ENCODE data around the gene PLCXD1. TPM values are rescaled to one million over a fixed set of nuclear protein-coding genes. Genes with fewer than 3 reads are reported as not detected.

The PLCXD1 gene
- total and polyA plus RNA-seq, 4 donors, result 2.6 to 25.7 (median 12.8) TPM

- Histone ChIP-seq H3K4me3 (ENCODE audit: low read depth in 1 of 3, low read length in 3 of 3) (peak overlapping the region; percentile 18 to 53 (median 47)), H3K27ac (ENCODE audit: low read depth in 1 of 2, low read length in 2 of 2) (peak overlapping the region in 1 of 2 donors; percentile 12), H3K36me3 (ENCODE audit: control insufficient read depth in 4 of 4, insufficient read depth in 3 of 4, low read depth in 1 of 4, low read length in 3 of 4) (peaks cover 3 to 22% (median 19%) of the 10 kb centered on the region in 4 donors), H3K4me1 (ENCODE audit: control insufficient read depth in 4 of 4, insufficient read depth in 4 of 4, low read length in 3 of 4) (peaks cover 0 to 3% (median 0%) of the 10 kb centered on the region in 4 donors), H3K27me3 (ENCODE audit: control insufficient read depth in 4 of 4, insufficient read depth in 4 of 4, low read length in 3 of 4) (no peaks in the 10 kb centered on the region), H3K9ac (ENCODE audit: low read depth in 1 of 2, low read length in 2 of 2) (no peak overlapping the region), H3K9me3 (ENCODE audit: control insufficient read depth in 4 of 4, low read length in 3 of 4) (no peaks in the 10 kb centered on the region)
- WGBS, result 39% methylated on average over 45 of the region's 45 CpGs
- peak; percentile 89 for DNase-seq (ENCODE audit: low spot score)
- TF ChIP-seq MAX (IDR thresholded peaks at IDR 0.05), result no peak
- TF ChIP-seq JUND (IDR thresholded peaks at IDR 0.05), result peak in 1 of 2 donors; percentile 44
- no peak for TF ChIP-seq HNF4A (conservative IDR thresholded peaks at IDR 0.05)
- TF ChIP-seq RXRA (IDR thresholded peaks at IDR 0.05), result no peak
Measured at GRCh38 chrX:283115-283845, 2.1 kb downstream of the PLCXD1 start.

- no peak for DNase-seq (ENCODE audit: low spot score)
- H3K27me3 ChIP-seq (ENCODE audit: control insufficient read depth in 4 of 4, insufficient read depth in 4 of 4, low read length in 3 of 4), result no peaks in the 10 kb centered on the region
- no peak overlapping the region for H3K27ac ChIP-seq (ENCODE audit: low read depth in 1 of 2, low read length in 2 of 2)
- no peak for TF ChIP-seq HNF4A (conservative IDR thresholded peaks at IDR 0.05)
- TF ChIP-seq RAD21 (IDR thresholded peaks at IDR 0.05), result no peak
- TF ChIP-seq ATF3 (IDR thresholded peaks at IDR 0.05), result no peak
- no peak for TF ChIP-seq CTCF (IDR thresholded peaks at IDR 0.05; ENCODE audit: low read depth, low read length, missing input control)
- TF ChIP-seq RXRA (IDR thresholded peaks at IDR 0.05), result no peak
- TF ChIP-seq ZBTB33 (IDR thresholded peaks at IDR 0.05), result no peak
- no peak for TF ChIP-seq FOXA2 (IDR thresholded peaks at IDR 0.05)
- TF ChIP-seq MAX (IDR thresholded peaks at IDR 0.05), result no peak
- no peak for TF ChIP-seq EGR1 (IDR thresholded peaks at IDR 0.05; ENCODE audit: low read depth in 2 of 2)
- no peak for TF ChIP-seq JUND (IDR thresholded peaks at IDR 0.05)
- TF ChIP-seq YY1 (IDR thresholded peaks at IDR 0.05), result no peak
- no peak for TF ChIP-seq SP1 (IDR thresholded peaks at IDR 0.05)
- no peak for TF ChIP-seq GABPA (IDR thresholded peaks at IDR 0.05 in 1 of 2, conservative IDR thresholded peaks at IDR 0.05 in 1 of 2)
- no peak overlapping the region for H3K9ac ChIP-seq (ENCODE audit: low read depth in 1 of 2, low read length in 2 of 2)
- no peak overlapping the region for H3K4me3 ChIP-seq (ENCODE audit: low read depth in 1 of 3, low read length in 3 of 3)
- 96% methylated on average over 13 of the region's 13 CpGs for WGBS
- no peaks in the 10 kb centered on the region for H3K4me1 ChIP-seq (ENCODE audit: control insufficient read depth in 4 of 4, insufficient read depth in 4 of 4, low read length in 3 of 4)
- no peaks in the 10 kb centered on the region for H3K9me3 ChIP-seq (ENCODE audit: control insufficient read depth in 4 of 4, low read length in 3 of 4)
- H3K36me3 ChIP-seq (ENCODE audit: control insufficient read depth in 4 of 4, insufficient read depth in 3 of 4, low read depth in 1 of 4, low read length in 3 of 4), result peaks cover 5 to 33% (median 24%) of the 10 kb centered on the region in 4 donors
Measured at GRCh38 chrX:285076-285677, 4.0 kb downstream of the PLCXD1 start.

Data from liver (tissue), 9 donors.